Lung (tissue), 12 donors: ENCODE data around the gene FNDC11. TPM values are rescaled to one million over a fixed set of nuclear protein-coding genes. Genes with fewer than 3 reads are reported as not detected.

Experiments
- ATAC-seq: fragments of 200-7000 bp; cut with Tn5 transposase; one replicate; pipeline ENCODE4 v1.9.1; 2020; ENCODE audit warnings: moderate number of reproducible peaks; ENCODE audit not compliant: insufficient read depth, low FRiP score
- DNase-seq, 3 donors: peaks; one replicate each; pipeline ENCODE4 v3.0.0-alpha.2; 2013 to 2017
- H3K27ac ChIP-seq, 2 donors: one replicate each; pipeline ENCODE4 v1.5.1; 2013; ENCODE audit warnings: mild to moderate bottlenecking in 2 of 2, moderate library complexity in 2 of 2, control low read depth in 1 of 2, inconsistent platforms in 1 of 2, low read depth in 1 of 2, low read length in 1 of 2
- H3K27me3 ChIP-seq, 3 donors: one replicate each; pipeline ENCODE4 v1.5.1; 2013; ENCODE audit warnings: low read length in 2 of 3; ENCODE audit not compliant: control insufficient read depth in 3 of 3, insufficient read depth in 3 of 3
- H3K36me3 ChIP-seq, 4 donors: one replicate each; pipeline ENCODE4 v1.5.1; 2013; ENCODE audit warnings: low read length in 4 of 4, mild to moderate bottlenecking in 1 of 4, moderate library complexity in 1 of 4; ENCODE audit not compliant: control insufficient read depth in 4 of 4, insufficient read depth in 4 of 4
- H3K4me1 ChIP-seq, 5 donors: one replicate each; pipeline ENCODE4 v1.5.1; 2013; ENCODE audit warnings: low read length in 5 of 5, mild to moderate bottlenecking in 2 of 5, moderate library complexity in 1 of 5; ENCODE audit not compliant: control insufficient read depth in 5 of 5, insufficient read depth in 5 of 5
- H3K4me3 ChIP-seq: one replicate; pipeline ENCODE4 v1.5.1; 2013; ENCODE audit warnings: mild to moderate bottlenecking, control low read depth, moderate library complexity
- H3K9ac ChIP-seq, 2 donors: one replicate each; pipeline ENCODE4 v1.5.1; 2013; ENCODE audit warnings: low read length in 2 of 2, control low read depth in 1 of 2; ENCODE audit not compliant: insufficient read depth in 1 of 2
- H3K9me3 ChIP-seq, 4 donors: one replicate each; pipeline ENCODE4 v1.5.1; 2013; ENCODE audit warnings: low read length in 3 of 4, mild to moderate bottlenecking in 1 of 4, moderate library complexity in 1 of 4; ENCODE audit not compliant: control insufficient read depth in 4 of 4, insufficient read depth in 3 of 4
- WGBS, 2 donors: extraction: QIAGEN DNeasy Blood & Tissue Kit; methylation state at CpG; one replicate each; pipeline ENCODE4 v1.1.7; 2013; 5-methylcytosine and 5-hydroxymethylcytosine counted together
- polyA plus RNA-seq, 2 donors: library from polyadenylated mRNA; stranded (reverse); fragments of 200-250 nt; gene quantifications; one replicate each; pipeline ENCODE4 v1.2.1, GENCODE V29; 2013
- total RNA-seq, 2 donors: library from RNA; depleted of rRNA in 1 of 2; stranded (reverse); fragments of >200 nt in 1 of 2; gene quantifications; one replicate each; pipeline ENCODE4 v1.2.1, GENCODE V29; 2014 to 2021
- TF ChIP-seq, protein P1 (sequence below): IDR thresholded peaks from 2 replicates; pipeline ENCODE4 v1.5.1; 2012; ENCODE audit warnings: mild to moderate bottlenecking; ENCODE audit errors: control extremely low read depth, extremely low read depth
- donor health status: control.
- donor health status: control.
- donor health status: Bipolar disorder and iron deficiency.
- donor health status: healthy.
- donor health status: DM: yes; HTN: yes; CAD: no.

FNDC11 gene
- total and polyA plus RNA-seq, 4 donors, result 1.0 to 3.2 (median 2.3) TPM

DNA sequence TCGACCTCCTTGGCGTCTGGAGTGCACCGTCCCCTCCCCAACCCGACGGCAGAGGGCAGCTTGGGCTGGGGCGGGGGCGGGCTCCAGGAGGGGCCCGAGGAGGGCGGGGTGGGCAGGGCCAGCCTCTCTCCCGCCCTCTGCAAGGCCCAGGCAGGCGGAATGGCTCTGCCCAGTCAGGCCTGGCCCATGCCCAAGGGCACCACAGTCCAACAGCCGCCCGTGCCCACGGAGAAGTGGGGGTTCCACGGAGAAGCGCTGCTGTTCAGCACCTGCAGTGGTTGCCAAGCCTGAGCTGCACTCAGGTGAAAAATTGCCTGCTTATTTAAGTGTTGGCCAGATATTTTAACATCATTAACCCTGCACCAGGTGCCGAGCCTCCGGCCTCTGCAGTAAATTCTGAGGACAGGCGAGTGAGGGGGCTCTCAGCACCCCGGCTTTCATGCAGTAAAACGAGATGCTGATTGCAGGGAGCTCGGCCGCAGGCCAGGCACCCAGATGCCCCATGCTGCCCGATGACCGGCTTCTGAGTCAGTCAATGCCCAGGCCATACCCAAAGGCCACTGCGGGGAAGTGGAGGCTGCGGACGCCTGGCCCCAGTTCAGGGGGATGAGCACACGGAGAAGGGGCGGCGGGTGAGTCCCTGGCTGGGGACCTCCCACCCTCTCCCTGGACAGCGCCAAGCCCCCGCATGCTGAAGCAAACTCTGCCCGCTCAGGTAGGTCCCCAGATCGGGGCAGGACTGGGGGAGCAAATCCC, 6.1 kb upstream of the FNDC11 start, which contains the start of gene SRMS:
Gene SRMS (minus strand): TSS at position 25 of the 756 bp plus-strand sequence. CDS start 286 bp downstream, outside the sequence.
- 55 to 65% methylated on average over 35 of the region's 35 CpGs for WGBS, 2 donors
- H3K9ac ChIP-seq, result no peak within 1 kb of the TSS
- H3K27ac ChIP-seq, result no peak within 1 kb of the TSS
- TF ChIP-seq, protein P1, sequence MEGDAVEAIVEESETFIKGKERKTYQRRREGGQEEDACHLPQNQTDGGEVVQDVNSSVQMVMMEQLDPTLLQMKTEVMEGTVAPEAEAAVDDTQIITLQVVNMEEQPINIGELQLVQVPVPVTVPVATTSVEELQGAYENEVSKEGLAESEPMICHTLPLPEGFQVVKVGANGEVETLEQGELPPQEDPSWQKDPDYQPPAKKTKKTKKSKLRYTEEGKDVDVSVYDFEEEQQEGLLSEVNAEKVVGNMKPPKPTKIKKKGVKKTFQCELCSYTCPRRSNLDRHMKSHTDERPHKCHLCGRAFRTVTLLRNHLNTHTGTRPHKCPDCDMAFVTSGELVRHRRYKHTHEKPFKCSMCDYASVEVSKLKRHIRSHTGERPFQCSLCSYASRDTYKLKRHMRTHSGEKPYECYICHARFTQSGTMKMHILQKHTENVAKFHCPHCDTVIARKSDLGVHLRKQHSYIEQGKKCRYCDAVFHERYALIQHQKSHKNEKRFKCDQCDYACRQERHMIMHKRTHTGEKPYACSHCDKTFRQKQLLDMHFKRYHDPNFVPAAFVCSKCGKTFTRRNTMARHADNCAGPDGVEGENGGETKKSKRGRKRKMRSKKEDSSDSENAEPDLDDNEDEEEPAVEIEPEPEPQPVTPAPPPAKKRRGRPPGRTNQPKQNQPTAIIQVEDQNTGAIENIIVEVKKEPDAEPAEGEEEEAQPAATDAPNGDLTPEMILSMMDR, result no peak
- H3K36me3 ChIP-seq, result no peaks in the 10 kb centered on the region
- no peaks in the 10 kb centered on the region for H3K9me3 ChIP-seq
- no peak for DNase-seq
- H3K27me3 ChIP-seq, result peaks cover 0 to 28% (median 12%) of the 10 kb centered on the region in 3 donors
- no peak within 1 kb of the TSS for H3K4me3 ChIP-seq
- H3K4me1 ChIP-seq, result no peaks in the 10 kb centered on the region
- ATAC-seq, result no peak

DNA sequence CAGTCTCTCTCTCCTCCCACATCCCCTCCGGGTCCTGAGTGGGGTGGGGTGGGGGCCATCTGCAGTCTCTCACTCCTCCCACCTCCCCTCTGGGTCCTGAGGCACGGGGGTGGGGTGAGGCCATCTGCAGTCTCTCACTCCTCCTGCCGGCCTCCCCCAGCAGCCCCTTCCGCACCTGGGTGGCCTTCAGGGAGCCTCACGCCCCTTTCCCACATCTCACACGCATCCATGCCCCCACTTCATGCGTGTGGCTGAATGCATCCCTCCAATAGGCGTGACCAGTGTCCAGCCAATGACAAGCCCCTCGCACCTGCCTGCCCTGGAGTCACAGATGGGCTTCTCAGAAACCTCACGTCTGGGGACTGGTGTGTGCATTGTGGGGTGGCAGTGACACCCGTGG, 5.4 kb upstream of the FNDC11 start:
- no peak for ATAC-seq

DNA sequence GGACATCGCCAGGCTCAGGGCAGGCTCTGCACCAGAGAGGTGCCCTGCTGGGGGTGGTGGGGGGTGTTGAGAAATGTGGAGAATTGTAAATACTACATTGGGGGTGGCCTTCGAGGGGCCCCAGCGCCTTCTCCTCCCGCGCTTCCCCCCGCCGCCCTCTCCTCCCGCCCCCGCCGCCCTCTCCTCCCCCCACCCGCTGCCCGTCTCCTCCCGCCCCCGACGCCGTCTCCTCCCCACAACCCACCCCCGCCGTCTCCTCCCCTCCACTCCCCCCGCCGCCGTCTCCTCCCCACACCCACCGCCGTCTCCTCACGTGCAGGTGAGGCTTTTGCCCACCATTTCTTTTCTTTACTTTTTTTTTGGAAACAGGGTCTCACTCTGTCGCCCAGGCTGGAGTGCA, 4.9 kb upstream of the FNDC11 start:
- Histone ChIP-seq H3K36me3 (no peaks in the 10 kb centered on the region), H3K4me1 (no peaks in the 10 kb centered on the region), H3K9me3 (no peaks in the 10 kb centered on the region), H3K9ac (no peak overlapping the region), H3K27ac (no peak overlapping the region), H3K4me3 (no peak overlapping the region), H3K27me3 (peaks cover 0 to 28% (median 12%) of the 10 kb centered on the region in 3 donors)
- ATAC-seq (no peak), DNase-seq (no peak)
- 27 to 28% methylated on average over 6 to 20 of the region's 25 CpGs for WGBS, 2 donors
- TF ChIP-seq, protein P1, result no peak

More for the DNA sequence above, 5.4 kb upstream of the FNDC11 start:
- H3K27me3 ChIP-seq, result peaks cover 0 to 28% (median 12%) of the 10 kb centered on the region in 3 donors
- no peaks in the 10 kb centered on the region for H3K36me3 ChIP-seq
- WGBS, 2 donors, result 50 to 65% methylated on average over 10 to 11 of the region's 11 CpGs
- H3K9ac ChIP-seq, result no peak overlapping the region
- TF ChIP-seq, protein P1, result no peak
- DNase-seq, result no peak
- no peaks in the 10 kb centered on the region for H3K4me1 ChIP-seq
- H3K9me3 ChIP-seq, result no peaks in the 10 kb centered on the region
- H3K4me3 ChIP-seq, result no peak overlapping the region
- H3K27ac ChIP-seq, result no peak overlapping the region
